Trophoblast cell (in vitro differentiated cells and primary cell): ENCODE measurements around the gene MTPN.

Experiments used
- DNase-seq, 2 donors: peaks; one replicate each; pipeline ENCODE4 v3.0.0-alpha.2; 2016
- H2AFZ ChIP-seq: 2 replicates; pipeline ENCODE4 v1.6.1; 2013; ENCODE audit warnings: low read length, moderate library complexity, mild to moderate bottlenecking; ENCODE audit not compliant: insufficient read depth, poor library complexity
- H2AK5ac ChIP-seq: 2 replicates; pipeline ENCODE4 v1.6.1; 2013; ENCODE audit warnings: mild to moderate bottlenecking, low read length
- H2BK120ac ChIP-seq: 2 replicates; pipeline ENCODE4 v1.6.1; 2013; ENCODE audit warnings: low read length, mild to moderate bottlenecking, moderate library complexity; ENCODE audit not compliant: insufficient read depth, poor library complexity
- H2BK12ac ChIP-seq: 2 replicates; pipeline ENCODE4 v1.6.1; 2013; ENCODE audit warnings: mild to moderate bottlenecking, low read length, moderate library complexity
- H2BK5ac ChIP-seq: 2 replicates; pipeline ENCODE4 v1.6.1; 2013; ENCODE audit warnings: low read length, low read depth, moderate library complexity, mild to moderate bottlenecking; ENCODE audit not compliant: poor library complexity
- H3K14ac ChIP-seq: 2 replicates; pipeline ENCODE4 v1.6.1; 2013; ENCODE audit warnings: mild to moderate bottlenecking, low read length
- H3K18ac ChIP-seq: 2 replicates; pipeline ENCODE4 v1.6.1; 2013; ENCODE audit warnings: mild to moderate bottlenecking, low read length
- H3K23ac ChIP-seq: 2 replicates; pipeline ENCODE4 v1.6.1; 2013; ENCODE audit warnings: low read length
- H3K27ac ChIP-seq: 2 replicates; pipeline ENCODE4 v1.5.1; 2013; ENCODE audit warnings: low read depth, mild to moderate bottlenecking, inconsistent platforms, low read length, moderate library complexity
- H3K27me3 ChIP-seq: 2 replicates; pipeline ENCODE4 v1.6.1; 2013; ENCODE audit warnings: inconsistent platforms, mild to moderate bottlenecking, low read length, moderate library complexity; ENCODE audit not compliant: insufficient read depth
- H3K36me3 ChIP-seq, 2 experiments: 1 replicate in 1 of 2; 2 replicates in 1 of 2; pipeline ENCODE4 v1.6.1; 2013; ENCODE audit warnings: low read length in 2 of 2, mild to moderate bottlenecking in 2 of 2, moderate library complexity in 1 of 2; ENCODE audit not compliant: insufficient read depth in 2 of 2, control insufficient read depth in 1 of 2
- H3K4ac ChIP-seq: 2 replicates; pipeline ENCODE4 v1.6.1; 2013; ENCODE audit warnings: low read depth, mild to moderate bottlenecking, low read length, moderate library complexity
- H3K4me1 ChIP-seq, 2 experiments: 1 replicate in 1 of 2; 2 replicates in 1 of 2; pipeline ENCODE4 v1.6.1; 2013; ENCODE audit warnings: low read length in 2 of 2, mild to moderate bottlenecking in 2 of 2, moderate library complexity in 1 of 2; ENCODE audit not compliant: insufficient read depth in 2 of 2, control insufficient read depth in 1 of 2
- H3K4me2 ChIP-seq: 2 replicates; pipeline ENCODE4 v1.6.1; 2013; ENCODE audit warnings: inconsistent platforms, mild to moderate bottlenecking, low read length, moderate library complexity
- H3K4me3 ChIP-seq: 2 replicates; pipeline ENCODE4 v1.5.1; 2013; ENCODE audit warnings: mild to moderate bottlenecking, low read depth, low read length, inconsistent platforms
- H3K79me1 ChIP-seq: one replicate; pipeline ENCODE4 v1.6.1; 2013; ENCODE audit warnings: low read length
- H3K79me2 ChIP-seq: 2 replicates; pipeline ENCODE4 v1.6.1; 2013; ENCODE audit warnings: low read length, mild to moderate bottlenecking; ENCODE audit not compliant: control insufficient read depth, insufficient read depth, poor library complexity
- H3K9ac ChIP-seq: 2 replicates; pipeline ENCODE4 v1.6.1; 2013; ENCODE audit warnings: mild to moderate bottlenecking, low read length
- H3K9me3 ChIP-seq: 2 replicates; pipeline ENCODE4 v1.6.1; 2013; ENCODE audit warnings: low read depth, mild to moderate bottlenecking, control low read depth, inconsistent platforms, low read length; ENCODE audit not compliant: insufficient read depth
- H4K12ac ChIP-seq: 2 replicates; pipeline ENCODE4 v1.6.1; 2013; ENCODE audit warnings: low read depth, mild to moderate bottlenecking, low read length, moderate library complexity
- H4K8ac ChIP-seq: 2 replicates; pipeline ENCODE4 v1.6.1; 2013; ENCODE audit warnings: low read depth, mild to moderate bottlenecking, low read length, moderate library complexity
- H4K91ac ChIP-seq: one replicate; pipeline ENCODE4 v1.6.1; 2013; ENCODE audit warnings: low read depth, mild to moderate bottlenecking, low read length, moderate library complexity
- WGBS: extraction: QIAGEN DNeasy Blood & Tissue Kit; methylation state at CpG from one replicate; pipeline ENCODE4 v1.1.7; 2013; ENCODE audit warnings: missing lambda C conversion rate; ENCODE audit not compliant: insufficient read length, insufficient coverage; ENCODE audit errors: extremely low coverage; 5-methylcytosine and 5-hydroxymethylcytosine counted together

The MTPN gene

DNA sequence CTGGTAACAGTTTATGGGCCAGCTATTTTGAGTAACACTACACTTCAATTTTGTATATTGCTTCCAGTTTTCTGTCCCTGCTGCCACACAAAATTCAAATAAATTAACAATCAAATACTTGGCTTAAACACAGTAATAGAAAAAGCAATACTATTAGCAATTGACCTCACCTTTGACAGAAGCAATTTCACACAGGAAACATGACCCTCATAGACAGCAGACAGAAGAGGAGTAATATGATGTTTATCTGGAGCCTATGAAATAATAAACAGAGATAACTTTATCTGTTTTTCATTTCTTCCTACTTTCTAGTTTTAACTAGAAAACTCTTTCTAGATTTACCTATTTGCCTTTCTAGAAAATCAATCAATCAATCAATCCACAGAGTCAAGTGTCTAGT lies 26.7 kb downstream of the MTPN start:
- Histone ChIP-seq H2AFZ (no peak overlapping the region), H3K18ac (no peak overlapping the region), H4K12ac (no peak overlapping the region), H3K79me1 (no peaks in the 10 kb centered on the region), H3K23ac (no peak overlapping the region), H3K4me1 (no peaks in the 10 kb centered on the region), H4K91ac (no peak overlapping the region), H3K14ac (no peak overlapping the region), H3K27me3 (no peaks in the 10 kb centered on the region), H3K36me3 (peaks cover 1 to 9% of the 10 kb centered on the region in 2 experiments), H3K9me3 (no peaks in the 10 kb centered on the region), H3K9ac (no peak overlapping the region), H3K27ac (no peak overlapping the region), H3K79me2 (no peaks in the 10 kb centered on the region), H3K4me3 (no peak overlapping the region), H2BK12ac (no peak overlapping the region), H3K4ac (no peak overlapping the region), H2BK5ac (no peak overlapping the region), H2AK5ac (no peak overlapping the region), H4K8ac (no peak overlapping the region), H2BK120ac (no peak overlapping the region), H3K4me2 (no peak overlapping the region)
- no peak for DNase-seq

- Histone ChIP-seq H3K23ac (no peak overlapping the region), H4K12ac (no peak overlapping the region), H3K14ac (no peak overlapping the region), H2BK120ac (no peak overlapping the region), H4K91ac (no peak overlapping the region), H2AK5ac (no peak overlapping the region), H3K27me3 (no peaks in the 10 kb centered on the region), H2BK5ac (no peak overlapping the region), H3K4me2 (no peak overlapping the region), H2AFZ (no peak overlapping the region), H3K4ac (no peak overlapping the region), H3K79me2 (no peaks in the 10 kb centered on the region), H3K36me3 (peaks cover 0 to 7% of the 10 kb centered on the region in 2 experiments), H3K9me3 (no peaks in the 10 kb centered on the region), H3K9ac (no peak overlapping the region), H3K27ac (no peak overlapping the region), H3K18ac (no peak overlapping the region), H2BK12ac (no peak overlapping the region), H3K4me3 (no peak overlapping the region), H4K8ac (no peak overlapping the region), H3K4me1 (no peaks in the 10 kb centered on the region), H3K79me1 (no peaks in the 10 kb centered on the region)
- whole genome bisulfite sequencing = no CpG with 5 or more reads among the region's 3 CpGs
- no peak for DNase-seq
Measured at GRCh38 chr7:135946289-135947055, 30.7 kb downstream of the MTPN start.

GRCh38 chr7:135944753-135945152 lies 32.4 kb downstream of the MTPN start:
- Histone ChIP-seq H3K79me2 (no peaks in the 10 kb centered on the region), H3K23ac (no peak overlapping the region), H3K4me2 (no peak overlapping the region), H3K9me3 (no peaks in the 10 kb centered on the region), H3K4me3 (no peak overlapping the region), H3K14ac (no peak overlapping the region), H2BK12ac (no peak overlapping the region), H4K91ac (no peak overlapping the region), H2BK120ac (no peak overlapping the region), H3K27ac (no peak overlapping the region), H2AFZ (no peak overlapping the region), H3K18ac (no peak overlapping the region), H3K4me1 (no peaks in the 10 kb centered on the region), H4K12ac (no peak overlapping the region), H3K79me1 (no peaks in the 10 kb centered on the region), H2BK5ac (no peak overlapping the region), H2AK5ac (no peak overlapping the region), H3K4ac (no peak overlapping the region), H3K27me3 (no peaks in the 10 kb centered on the region), H4K8ac (no peak overlapping the region), H3K36me3 (peaks cover 0 to 1% of the 10 kb centered on the region in 2 experiments), H3K9ac (no peak overlapping the region)
- DNase-seq = no peak
- whole genome bisulfite sequencing = no CpG with 5 or more reads among the region's 2 CpGs

- WGBS = no CpG with 5 or more reads among the region's 3 CpGs
- no peak overlapping the region for H3K4ac ChIP-seq
Measured at GRCh38 chr7:135943134-135943879, 33.9 kb downstream of the MTPN start.

More at GRCh38 chr7:135943134-135943879, 33.9 kb downstream of the MTPN start:
- Histone ChIP-seq H3K9ac (no peak overlapping the region), H3K36me3 (peaks cover 0 to 1% of the 10 kb centered on the region in 2 experiments), H4K91ac (no peak overlapping the region), H3K27ac (no peak overlapping the region), H3K79me2 (no peaks in the 10 kb centered on the region), H3K4me2 (no peak overlapping the region), H3K27me3 (no peaks in the 10 kb centered on the region), H2AFZ (no peak overlapping the region), H3K14ac (no peak overlapping the region), H3K23ac (no peak overlapping the region), H2AK5ac (no peak overlapping the region), H3K4me1 (no peaks in the 10 kb centered on the region), H2BK120ac (no peak overlapping the region), H3K18ac (no peak overlapping the region), H2BK12ac (no peak overlapping the region), H4K8ac (no peak overlapping the region), H3K4me3 (no peak overlapping the region), H3K79me1 (no peaks in the 10 kb centered on the region), H2BK5ac (no peak overlapping the region), H4K12ac (no peak overlapping the region), H3K9me3 (no peaks in the 10 kb centered on the region)
- no peak for DNase-seq
